Neural cell (in vitro differentiated cells): Measurements from ENCODE around the gene DDX5. TPM values are rescaled to one million over a fixed set of nuclear protein-coding genes. Genes with fewer than 3 reads are reported as not detected.

Experiments
- H2AFZ ChIP-seq: fragments of 200-600, 300-800 bp; sonication (generic), shearing (Covaris generic); 2 replicates; pipeline ENCODE4 v1.6.0; 2014; ENCODE audit warnings: low read depth, mild to moderate bottlenecking, antibody characterized with exemption, low read length, moderate library complexity
- H3F3A ChIP-seq: fragments of 200-600 bp; shearing (Covaris generic); 2 replicates; pipeline ENCODE4 v1.6.1; 2016; ENCODE audit warnings: mild to moderate bottlenecking, moderate library complexity, mixed read lengths, antibody characterized with exemption, low read length; ENCODE audit not compliant: insufficient read depth, poor library complexity, severe bottlenecking
- H3K27ac ChIP-seq: fragments of 200-600, 300-800 bp; sonication (generic), shearing (Covaris generic); 2 replicates; pipeline ENCODE4 v1.5.1; 2014; ENCODE audit warnings: mild to moderate bottlenecking, low read length, moderate library complexity
- H3K27me3 ChIP-seq: fragments of 300-800, 200-600 bp; sonication (generic), shearing (Covaris generic); 2 replicates; pipeline ENCODE4 v1.6.0; 2014; ENCODE audit warnings: mild to moderate bottlenecking, low read depth, low read length, moderate library complexity; ENCODE audit not compliant: insufficient read depth
- H3K36me3 ChIP-seq: fragments of 300-800, 200-600 bp; sonication (generic), shearing (Covaris generic); 2 replicates; pipeline ENCODE4 v1.5.1; 2014; ENCODE audit warnings: mild to moderate bottlenecking, antibody characterized with exemption, low read length, moderate library complexity; ENCODE audit not compliant: insufficient read depth
- H3K4me2 ChIP-seq: fragments of 300-800, 200-600 bp; sonication (generic), shearing (Covaris generic); 2 replicates; pipeline ENCODE4 v1.6.0; 2014; ENCODE audit warnings: mild to moderate bottlenecking, low read length
- H3K4me3 ChIP-seq: fragments of 300-800, 200-600 bp; sonication (generic), shearing (Covaris generic); 2 replicates; pipeline ENCODE4 v1.5.1; 2014; ENCODE audit warnings: mild to moderate bottlenecking, low read length, moderate library complexity
- H3K79me2 ChIP-seq: fragments of 200-600 bp; shearing (Covaris generic); replicated peaks from 2 replicates; pipeline ENCODE4 v1.6.0; 2014; ENCODE audit warnings: mild to moderate bottlenecking, low read length, moderate library complexity; ENCODE audit not compliant: insufficient read depth
- H3K9ac ChIP-seq: fragments of 300-800, 200-600 bp; sonication (generic), shearing (Covaris generic); 2 replicates; pipeline ENCODE4 v1.6.1; 2016; ENCODE audit warnings: mild to moderate bottlenecking, low read length, mixed read lengths
- H3K9me2 ChIP-seq: fragments of 200-600 bp; shearing (Covaris generic); 2 replicates; pipeline ENCODE4 v1.6.1; 2016; ENCODE audit warnings: mild to moderate bottlenecking, low read length, mixed read lengths; ENCODE audit not compliant: insufficient read depth
- H3K9me3 ChIP-seq: fragments of 200-600, 300-800 bp; sonication (generic), shearing (Covaris generic); 2 replicates; pipeline ENCODE4 v1.6.1; 2016; ENCODE audit warnings: mild to moderate bottlenecking, mixed run types, low read length, moderate library complexity, mixed read lengths
- H4K20me1 ChIP-seq: fragments of 200-600 bp; shearing (Covaris generic); 2 replicates; pipeline ENCODE4 v1.6.1; 2016; ENCODE audit warnings: mild to moderate bottlenecking, mixed run types; ENCODE audit not compliant: insufficient read depth
- CTCF ChIP-seq: fragments of 450-650 bp; IDR thresholded peaks from 2 replicates; pipeline ENCODE4 v1.5.1; 2014; ENCODE audit warnings: antibody characterized with exemption, mild to moderate bottlenecking, moderate library complexity; ENCODE audit not compliant: poor library complexity, severe bottlenecking
- EP300 ChIP-seq: fragments of 450-650 bp; conservative IDR thresholded peaks from 2 replicates; pipeline ENCODE4 v1.6.1; 2014; ENCODE audit warnings: antibody characterized with exemption, mild to moderate bottlenecking, moderate library complexity; ENCODE audit not compliant: poor library complexity, severe bottlenecking
- EZH2 ChIP-seq: fragments of 200-600, 300-800 bp; shearing (Covaris generic), sonication (generic); IDR thresholded peaks from 2 replicates; pipeline ENCODE4 v1.6.1; 2014; ENCODE audit warnings: antibody characterized with exemption, low read length, borderline replicate concordance, mild to moderate bottlenecking; ENCODE audit not compliant: insufficient read depth, poor library complexity, severe bottlenecking
- MXI1 ChIP-seq: fragments of 450-650 bp; conservative IDR thresholded peaks from 2 replicates; pipeline ENCODE4 v1.6.1; 2014; ENCODE audit warnings: antibody characterized with exemption, mild to moderate bottlenecking; ENCODE audit not compliant: poor library complexity, severe bottlenecking
- POLR2AphosphoS5 ChIP-seq: IDR thresholded peaks from 2 replicates; pipeline ENCODE4 v1.6.1; 2012
- RAD21 ChIP-seq: fragments of 450-650 bp; conservative IDR thresholded peaks from 2 replicates; pipeline ENCODE4 v1.6.1; 2014; ENCODE audit warnings: antibody characterized with exemption, mild to moderate bottlenecking, moderate library complexity
- REST ChIP-seq: IDR thresholded peaks from 2 replicates; pipeline ENCODE4 v1.6.1; 2012; ENCODE audit warnings: borderline replicate concordance
- SMC3 ChIP-seq: fragments of 450-650 bp; conservative IDR thresholded peaks from 2 replicates; pipeline ENCODE4 v1.6.1; 2014; ENCODE audit warnings: antibody characterized with exemption, mild to moderate bottlenecking, moderate library complexity; ENCODE audit not compliant: poor library complexity
- TAF1 ChIP-seq: IDR thresholded peaks from 2 replicates; pipeline ENCODE4 v1.6.1; 2012; ENCODE audit warnings: low read depth
- polyA plus RNA-seq: library from polyadenylated mRNA; depleted of rRNA; stranded (reverse); fragments of >200 nt; gene quantifications from 2 replicates; pipeline ENCODE4 v1.2.3, GENCODE V29; 2014

The DDX5 gene
- polyA plus RNA-seq, 1 donor from 2014 or later: 2,358 TPM

DNA sequence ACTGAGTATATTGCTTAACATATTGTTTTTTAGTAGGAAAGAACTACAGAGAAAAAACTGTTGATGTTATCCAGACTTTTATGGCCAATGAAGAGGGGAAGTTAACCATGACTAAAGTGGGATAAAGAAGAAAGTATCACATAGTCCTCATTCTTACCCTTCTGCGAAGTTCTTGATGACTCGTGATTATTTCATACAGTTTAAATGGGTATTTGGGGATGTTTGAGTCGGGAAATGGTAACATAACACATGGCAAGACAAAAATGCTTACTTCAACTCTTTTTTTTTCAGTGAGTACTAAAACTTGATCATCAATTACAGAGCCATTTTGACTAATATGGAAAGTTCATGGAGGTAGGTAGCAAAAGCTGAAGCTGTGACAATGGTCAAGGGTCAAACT, 14.1 kb downstream of the DDX5 start:
- no peaks in the 10 kb centered on the region for H3K9me3 ChIP-seq
- no peaks in the 10 kb centered on the region for H3K36me3 ChIP-seq
- no peak overlapping the region for H2AFZ ChIP-seq
- TF ChIP-seq SMC3 (no peak), CTCF (no peak), POLR2AphosphoS5 (no peak), MXI1 (no peak), EZH2 (no peak), EP300 (no peak), REST (no peak), TAF1 (no peak), RAD21 (no peak)
- peaks cover 18% of the 10 kb centered on the region for H3K79me2 ChIP-seq
- H3K27ac ChIP-seq: no peak overlapping the region
- no peaks in the 10 kb centered on the region for H3K27me3 ChIP-seq
- H3K4me3 ChIP-seq: no peak overlapping the region
- no peak overlapping the region for H3K4me2 ChIP-seq
- no peaks in the 10 kb centered on the region for H4K20me1 ChIP-seq
- no peak overlapping the region for H3K9ac ChIP-seq
- no peaks in the 10 kb centered on the region for H3K9me2 ChIP-seq
- H3F3A ChIP-seq: no peaks in the 10 kb centered on the region

GRCh38 chr17:64491034-64491860, 14.8 kb downstream of the DDX5 start:
- Histone ChIP-seq H2AFZ (no peak overlapping the region), H3K27me3 (no peaks in the 10 kb centered on the region), H3K36me3 (no peaks in the 10 kb centered on the region), H3K9me3 (no peaks in the 10 kb centered on the region), H3K4me3 (no peak overlapping the region), H3F3A (no peaks in the 10 kb centered on the region), H4K20me1 (no peaks in the 10 kb centered on the region), H3K4me2 (no peak overlapping the region), H3K27ac (no peak overlapping the region), H3K9me2 (no peaks in the 10 kb centered on the region), H3K9ac (no peak overlapping the region), H3K79me2 (peaks cover 18% of the 10 kb centered on the region)
- TF ChIP-seq MXI1 (no peak), TAF1 (no peak), EZH2 (no peak), SMC3 (no peak), CTCF (no peak), REST (no peak), POLR2AphosphoS5 (no peak), RAD21 (no peak), EP300 (no peak)
